ENCODE data around the gene S100A8.
A peak's percentile ranks its signal among the peaks of the same experiment; 100 is the strongest.
"Not testable (repeated sequence)": the region's sequence is repeated elsewhere in the genome, so short reads cannot be mapped to it uniquely, and the experiment has no call there.

Gene S100A8

DNA sequence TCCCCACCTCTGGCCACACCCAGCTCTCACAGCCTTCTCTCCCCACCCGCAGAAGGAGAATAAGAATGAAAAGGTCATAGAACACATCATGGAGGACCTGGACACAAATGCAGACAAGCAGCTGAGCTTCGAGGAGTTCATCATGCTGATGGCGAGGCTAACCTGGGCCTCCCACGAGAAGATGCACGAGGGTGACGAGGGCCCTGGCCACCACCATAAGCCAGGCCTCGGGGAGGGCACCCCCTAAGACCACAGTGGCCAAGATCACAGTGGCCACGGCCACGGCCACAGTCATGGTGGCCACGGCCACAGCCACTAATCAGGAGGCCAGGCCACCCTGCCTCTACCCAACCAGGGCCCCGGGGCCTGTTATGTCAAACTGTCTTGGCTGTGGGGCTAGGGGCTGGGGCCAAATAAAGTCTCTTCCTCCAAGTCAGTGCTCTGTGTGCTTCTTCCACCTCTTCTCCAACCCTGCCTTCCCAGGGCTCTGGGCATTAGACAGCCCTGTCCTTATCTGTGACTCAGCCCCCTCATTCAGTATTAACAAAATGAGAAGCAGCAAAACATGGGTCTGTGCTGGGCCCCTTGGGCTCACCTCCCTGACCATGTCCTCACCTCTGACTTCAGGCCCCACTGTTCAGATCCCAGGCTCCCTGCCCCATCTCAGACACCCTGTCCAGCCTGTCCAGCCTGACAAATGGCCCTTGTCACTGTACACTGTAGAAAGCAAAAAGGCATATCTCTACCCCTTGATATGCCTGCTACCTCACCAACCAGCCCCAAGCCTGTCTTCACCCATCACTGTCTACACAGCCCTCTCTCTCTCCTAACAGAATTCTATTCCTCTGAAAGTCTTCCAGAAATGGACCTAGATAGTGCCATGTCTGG, 30.0 kb downstream of the S100A8 start:
- no peak for DNase-seq

DNA sequence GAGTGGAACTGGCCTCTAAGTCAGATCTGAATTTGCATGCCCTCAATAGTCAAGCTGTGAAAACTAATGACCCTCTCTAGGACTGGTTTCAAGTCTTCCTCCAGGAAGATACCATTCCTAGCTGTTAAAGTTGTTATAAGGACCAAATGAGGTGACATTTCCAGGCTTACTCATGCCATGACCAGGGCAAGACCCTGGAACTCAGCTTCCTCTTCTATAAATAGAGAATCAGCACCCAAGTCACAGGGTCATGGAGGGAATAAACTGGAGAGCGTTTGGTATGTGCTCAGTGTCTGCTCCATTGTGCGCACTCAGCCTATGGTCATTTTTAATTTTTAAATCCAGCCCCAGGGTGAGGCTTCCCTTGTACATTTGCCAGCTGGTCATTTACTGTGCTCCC, 30.7 kb downstream of the S100A8 start:
- no peak for DNase-seq

- DNase-seq: no peak
Observed at GRCh38 chr1:153359241-153359640, 31.6 kb downstream of the S100A8 start.

- DNase-seq: no peak
Observed at GRCh38 chr1:153358691-153358975, 32.2 kb downstream of the S100A8 start.

GRCh38 chr1:153357853-153358690, 32.8 kb downstream of the S100A8 start, which contains the start of gene S100A9:
S100A9 (plus strand) TSS chr1:153357854; CDS start chr1:153358284, 430 bp downstream.
- DNase-seq: no peak

GRCh38 chr1:153357076-153357852, 33.6 kb downstream of the S100A8 start:
- peak; percentile 29 for DNase-seq

DNA sequence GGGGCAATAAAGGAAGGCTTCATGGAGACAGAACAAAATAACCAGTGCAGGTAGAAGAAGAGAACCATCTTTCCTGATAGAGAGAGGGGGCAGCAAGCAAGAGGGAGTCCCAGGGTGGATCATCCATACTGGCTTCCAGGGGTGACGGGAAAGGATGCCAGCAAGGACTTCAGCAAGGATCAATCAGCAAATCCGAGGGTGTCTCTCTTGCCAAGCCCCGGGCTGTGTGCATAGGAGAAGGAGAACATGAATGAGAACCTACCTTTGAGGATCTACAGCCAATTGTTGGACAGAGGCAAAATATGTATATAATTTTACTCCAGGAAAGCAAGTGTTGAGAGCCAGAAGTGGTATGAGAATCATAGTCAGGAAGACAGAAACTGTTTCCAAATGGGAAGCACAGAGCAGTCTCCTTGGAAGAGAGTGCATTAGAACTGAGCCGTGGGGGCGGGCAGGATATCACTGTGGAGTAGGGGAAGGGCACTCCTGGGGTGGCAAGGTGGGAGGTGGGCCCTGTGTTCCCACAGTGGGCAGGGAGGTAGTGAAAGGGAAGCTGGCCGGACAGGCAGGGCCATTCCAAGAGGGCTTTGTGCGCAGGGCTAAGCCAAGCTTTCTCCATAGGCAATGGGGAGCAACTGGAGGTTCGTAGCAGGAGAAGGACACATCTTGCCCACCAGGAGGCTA, 34.3 kb downstream of the S100A8 start:
- no peak for DNase-seq

DNA sequence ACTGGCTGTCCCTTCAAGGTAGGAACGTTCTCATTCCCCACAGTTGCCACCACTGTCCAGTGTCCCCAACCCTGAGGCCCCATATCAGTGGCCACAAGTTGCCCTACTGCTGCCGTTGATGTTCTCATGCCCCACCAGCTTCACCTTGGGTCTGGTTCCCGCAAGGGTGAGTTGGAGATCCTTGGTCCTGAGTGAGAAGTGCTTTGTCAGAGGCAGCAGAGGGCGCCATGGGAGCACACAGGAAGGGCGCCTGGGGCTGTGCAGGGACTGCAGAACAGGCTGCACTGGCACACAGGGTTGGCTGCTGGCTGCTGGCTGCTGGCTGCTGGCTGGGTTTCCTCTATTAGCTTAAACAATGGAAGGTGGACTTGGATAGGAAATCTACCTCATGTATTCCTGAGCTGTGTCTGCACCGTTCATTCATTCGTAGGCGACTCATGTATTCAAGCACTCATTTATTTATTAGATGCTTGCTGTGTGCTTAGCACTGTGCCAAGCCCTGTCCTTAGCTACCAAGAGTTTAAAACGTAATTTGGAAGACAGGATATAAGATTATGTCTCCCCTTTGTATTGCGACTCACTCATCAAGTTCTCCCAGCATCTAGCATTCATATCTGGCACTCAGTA, 35.3 kb downstream of the S100A8 start:
- peak; percentile 38 for DNase-seq

- no peak for DNase-seq
Observed at GRCh38 chr1:153354515-153355193, 36.2 kb downstream of the S100A8 start.

DNA sequence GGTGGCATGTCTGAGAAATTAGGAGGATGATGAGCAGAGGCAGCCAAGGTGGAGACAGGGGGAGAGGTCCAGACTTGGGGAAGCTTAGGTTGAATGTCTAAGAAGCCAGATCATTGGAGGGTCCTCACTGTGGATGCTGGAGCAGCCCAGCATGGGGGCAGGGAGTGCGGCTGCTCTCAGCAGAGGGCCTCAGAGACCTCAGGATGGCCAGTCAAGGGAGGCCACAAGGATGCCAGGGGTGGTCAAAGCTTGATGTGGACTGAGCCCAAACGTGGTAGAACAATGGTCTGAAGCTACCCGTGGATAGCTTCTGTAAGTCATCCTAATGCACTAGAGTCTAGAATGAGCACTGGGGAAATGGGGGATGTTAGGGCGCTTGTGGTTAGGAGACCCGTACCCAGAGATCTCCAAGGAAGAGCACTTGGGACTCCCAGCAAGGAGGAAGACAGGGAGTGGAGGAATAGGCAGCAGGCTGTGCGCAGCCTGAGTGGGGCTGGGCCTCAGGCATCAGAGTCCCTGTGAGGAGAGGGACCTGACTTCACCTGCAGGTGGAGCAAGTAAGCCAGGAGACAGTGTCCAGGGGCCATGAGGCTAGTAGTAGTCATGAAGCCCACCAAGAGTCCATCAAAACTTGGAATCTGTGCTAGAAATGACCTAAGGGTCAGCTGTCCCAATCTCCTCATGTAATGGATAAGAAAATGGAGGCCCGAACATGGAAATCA, 37.5 kb downstream of the S100A8 start:
- DNase-seq: no peak

GRCh38 chr1:153352523-153352922, 38.4 kb downstream of the S100A8 start:
- DNase-seq: peak; percentile 64

- no peak for DNase-seq
Observed at GRCh38 chr1:153350321-153350957, 40.4 kb downstream of the S100A8 start.

DNA sequence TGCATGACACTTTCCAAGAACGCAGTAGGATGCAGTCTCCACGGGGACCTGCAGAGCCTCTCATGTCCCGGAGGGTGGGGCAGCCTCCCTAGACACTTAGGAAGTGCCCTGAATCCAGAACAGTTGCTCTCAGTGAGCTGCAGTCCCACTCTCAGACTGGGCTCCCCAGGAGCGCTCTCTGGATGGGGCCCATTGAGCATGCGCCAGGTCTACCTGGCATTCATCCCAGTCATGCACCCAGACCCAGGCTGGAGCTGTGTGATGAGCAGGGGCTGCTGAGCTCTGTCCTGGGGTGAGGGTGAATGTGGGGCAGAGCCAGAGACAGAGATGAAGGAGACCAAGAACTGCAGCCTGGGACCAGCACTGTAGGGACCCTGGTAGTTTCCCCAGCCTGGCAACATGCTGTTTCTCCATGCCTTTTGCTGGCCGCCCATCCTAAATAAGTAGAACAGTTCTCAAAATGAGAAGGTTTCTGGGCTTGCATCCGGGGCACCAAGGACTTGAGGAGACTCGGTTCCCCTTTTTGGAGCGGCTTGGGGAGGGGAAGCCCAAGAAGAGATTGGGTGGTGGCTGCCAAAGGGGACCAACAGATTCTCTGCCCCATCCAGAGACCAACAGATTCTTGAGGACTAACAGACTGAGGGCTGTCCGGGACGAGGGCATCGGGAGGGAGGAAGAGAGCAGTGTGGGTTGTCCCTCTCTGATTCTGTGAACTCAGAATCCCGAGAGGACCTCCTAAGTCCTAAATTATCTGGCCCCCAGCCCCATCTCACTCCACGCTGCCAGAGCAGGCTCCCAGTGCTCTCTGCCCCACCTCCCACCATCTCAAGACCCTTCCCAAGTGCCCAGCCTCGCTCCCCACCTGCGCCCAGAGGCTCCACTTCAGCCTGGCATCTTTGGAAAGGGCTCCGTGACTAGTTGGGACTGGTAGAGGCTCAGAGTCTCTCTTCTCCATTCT, 41.2 kb downstream of the S100A8 start:
- DNase-seq: no peak

GRCh38 chr1:153348511-153349362, 42.1 kb downstream of the S100A8 start, which contains the start of gene PGLYRP4:
PGLYRP4 (minus strand) TSS chr1:153348841; CDS start chr1:153347932, 909 bp downstream.
- no peak for DNase-seq

GRCh38 chr1:153347856-153348255, 43.0 kb downstream of the S100A8 start:
- no peak for DNase-seq

DNA sequence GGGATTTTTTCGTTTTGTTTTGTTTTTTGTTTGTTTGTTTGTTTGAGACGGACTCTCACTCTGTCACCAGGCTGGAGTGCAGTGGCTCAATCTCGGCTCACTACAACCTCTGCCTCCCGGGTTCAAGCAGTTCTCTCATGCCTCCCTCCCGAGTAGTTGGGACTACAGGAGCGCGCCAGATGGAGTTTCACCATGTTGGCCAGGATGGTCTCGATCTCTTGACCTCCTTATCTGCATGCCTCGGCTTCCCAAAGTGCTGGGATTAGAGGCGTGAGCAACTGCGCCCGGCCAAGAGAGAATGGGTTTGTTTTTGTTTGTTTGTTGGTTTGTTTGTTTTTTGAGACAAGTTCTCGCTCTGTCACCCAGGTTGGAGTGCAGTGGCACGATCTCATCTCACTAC, 43.8 kb downstream of the S100A8 start:
- not testable (repeated sequence) for DNase-seq

DNA sequence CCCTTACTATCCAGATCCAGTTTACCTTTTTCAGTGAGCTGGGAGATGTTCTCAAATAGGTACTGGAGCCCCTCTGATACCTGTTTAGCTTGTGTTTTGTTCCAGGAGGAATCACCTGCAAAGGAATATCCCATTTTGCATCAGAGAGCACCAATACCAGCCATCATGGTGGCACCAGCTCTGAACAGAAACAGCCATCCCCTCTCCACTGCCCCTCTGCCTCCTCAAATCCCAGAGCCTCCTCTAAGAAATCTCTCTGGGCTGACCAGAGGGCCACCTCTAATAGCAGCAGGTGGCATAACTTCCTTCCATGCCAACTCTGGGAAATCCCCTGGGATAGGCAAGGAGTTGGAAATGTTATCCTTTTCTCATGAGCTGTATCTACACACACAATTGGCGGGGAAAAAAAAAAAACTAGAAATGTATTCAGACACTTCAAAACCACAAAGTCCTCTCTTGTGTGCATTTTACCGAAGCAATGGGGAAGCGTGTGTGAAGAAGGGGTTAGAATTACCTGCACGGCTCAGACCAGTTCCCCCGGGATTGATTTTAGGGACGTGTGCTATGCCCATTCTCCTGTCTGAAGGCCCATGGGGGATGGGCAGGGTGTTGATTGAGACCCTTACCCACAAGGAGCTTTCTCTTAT, 44.7 kb downstream of the S100A8 start:
- no peak for DNase-seq

Measured in CD4-positive, alpha-beta T cell treated with Interleukin-10 for 1 hour (primary cell).